CD4-positive, alpha-beta T cell (primary cell): ENCODE results near the gene KXD1. TPM values are rescaled to one million over a fixed set of nuclear protein-coding genes. Genes with fewer than 3 reads are reported as not detected.
"Not testable (repeated sequence)": the region's sequence is repeated elsewhere in the genome, so short reads cannot be mapped to it uniquely, and the experiment has no call there.

Experiments
- ATAC-seq: fragments of 200-7000 bp; cut with Tn5 transposase; one replicate; pipeline ENCODE4 v1.10.0; 2022; ENCODE audit warnings: mild to moderate bottlenecking; ENCODE audit not compliant: poor library complexity
- CTCF ChIA-PET: fragments of 350-600 bp; sonication (Branson Sonifier 250); formaldehyde crosslinking; loops from one replicate; lab custom pipeline; 2021; ENCODE audit warnings: antibody characterized with exemption, inconsistent platforms; lab: Charles Lee
- POLR2A ChIA-PET: fragments of 350-600 bp; sonication (Branson Sonifier 250); formaldehyde crosslinking; loops from one replicate; lab custom pipeline; 2021; ENCODE audit warnings: antibody characterized with exemption, inconsistent platforms; lab: Charles Lee
- DNase-seq, 14 experiments: peaks; one replicate each; pipeline ENCODE4 v3.0.0-alpha.2; 2013 to 2020; ENCODE audit warnings: mixed read lengths in 2 of 14
- H3K27ac ChIP-seq, 2 donors: one replicate each; pipeline versions ENCODE4 v1.5.1 to v1.7.0; 2013; ENCODE audit warnings: low read length in 2 of 2, low read depth in 1 of 2, mild to moderate bottlenecking in 1 of 2
- H3K27me3 ChIP-seq, 2 experiments: 1 replicate in 1 of 2; 2 replicates in 1 of 2; pipeline versions ENCODE4 v1.6.1 to v1.7.0; 2013; ENCODE audit warnings: low read length in 2 of 2, control low read depth in 1 of 2, mild to moderate bottlenecking in 1 of 2, moderate library complexity in 1 of 2; ENCODE audit not compliant: insufficient read depth in 2 of 2, control insufficient read depth in 1 of 2
- H3K36me3 ChIP-seq: one replicate; pipeline ENCODE4 v1.6.1; 2013; ENCODE audit warnings: low read length, control low read depth; ENCODE audit not compliant: insufficient read depth
- H3K4me1 ChIP-seq: one replicate; pipeline ENCODE4 v1.6.1; 2013; ENCODE audit warnings: low read length, control low read depth; ENCODE audit not compliant: insufficient read depth
- H3K4me3 ChIP-seq: one replicate; pipeline ENCODE4 v1.5.1; 2013; ENCODE audit warnings: mild to moderate bottlenecking, low read length, moderate library complexity
- H3K9me3 ChIP-seq, 2 experiments: 1 replicate in 1 of 2; 2 replicates in 1 of 2; pipeline versions ENCODE4 v1.6.1 to v1.7.0; 2013; ENCODE audit warnings: low read length in 2 of 2, mild to moderate bottlenecking in 2 of 2, control low read depth in 1 of 2, moderate library complexity in 1 of 2; ENCODE audit not compliant: control insufficient read depth in 1 of 2, insufficient read depth in 1 of 2
- H3K27ac Mint-ChIP-seq: one replicate; pipeline ENCODE4 v1.8.0; 2020; ENCODE audit warnings: mixed read lengths
- H3K27me3 Mint-ChIP-seq: one replicate; pipeline ENCODE4 v1.8.0; 2021; ENCODE audit warnings: mixed read lengths
- H3K36me3 Mint-ChIP-seq: one replicate; pipeline ENCODE4 v1.8.0; 2021; ENCODE audit warnings: low read depth, mixed read lengths
- H3K4me1 Mint-ChIP-seq: one replicate; pipeline ENCODE4 v1.8.0; 2021; ENCODE audit warnings: low read depth, mixed read lengths
- H3K4me3 Mint-ChIP-seq: one replicate; pipeline ENCODE4 v1.8.0; 2020; ENCODE audit warnings: mild to moderate bottlenecking, mixed read lengths
- H3K9me3 Mint-ChIP-seq: one replicate; pipeline ENCODE4 v1.8.0; 2020; ENCODE audit warnings: mixed read lengths
- CTCF ChIP-seq: fragments of 200-600 bp; IDR thresholded peaks from one replicate; pipeline ENCODE4 v1.8.0; 2022; ENCODE audit warnings: antibody characterized with exemption, mild to moderate bottlenecking
- intact Hi-C, 2 experiments: fragments of 100-400 bp; cut with DNase I in 1 of 2; cut with micrococcal nuclease in 1 of 2; formaldehyde crosslinking; loops; one replicate each; pipeline versions ENCODE4 v1.15.1 to v1.9.0; 2023 to 2025; cut with DNase I, micrococcal nuclease
- total RNA-seq, 174 experiments: library from RNA in 2 of 174; stranded (reverse) in 2 of 174; gene quantifications; one replicate each; pipeline ENCODE4 v1.2.3 and lab custom pipeline; 2021 to 2026

Gene KXD1
- total RNA-seq, 2 experiments from 2014 or later: 64.2 to 66.9 TPM

GRCh38 chr19:18522124-18522861 lies 35.4 kb upstream of the KXD1 start:
- ATAC-seq (peak; percentile 87), DNase-seq (peak; percentile 100)
- H3K9me3 Mint-ChIP-seq: no peaks in the 10 kb centered on the region
- H3K36me3 Mint-ChIP-seq: peaks cover 6% of the 10 kb centered on the region
- Histone ChIP-seq H3K9me3 (no peaks in the 10 kb centered on the region), H3K27me3 (no peaks in the 10 kb centered on the region), H3K4me1 (peaks cover 45% of the 10 kb centered on the region), H3K36me3 (peaks cover 3% of the 10 kb centered on the region), H3K27ac (peak overlapping the region; percentile 90 to 95), H3K4me3 (peak overlapping the region; percentile 79)
- no peak for TF ChIP-seq CTCF
- peaks cover 13% of the 10 kb centered on the region for H3K4me1 Mint-ChIP-seq
- H3K27ac Mint-ChIP-seq: peak overlapping the region; percentile 86
- no peaks in the 10 kb centered on the region for H3K27me3 Mint-ChIP-seq
- ChIA-PET CTCF (interaction anchor here (1.1 to 4.2 kb wide), 7 partner anchors 22 to 72 kb away, joined by 3 to 35 read pairs (median 5); partner anchors contain the start of genes FKBP8 and KXD1), POLR2A (interaction anchor here (0.6 to 5.1 kb wide), 17 partner anchors 10 to 397 kb away, joined by 3 to 59 read pairs (median 7); partner anchors contain the start of genes COPE, DDX49, FKBP8 and JUND)
- peak overlapping the region; percentile 97 for H3K4me3 Mint-ChIP-seq
- intact Hi-C loops: loop anchor here (1.0 to 10.0 kb wide), 11 partner anchors 21 to 397 kb away; partner anchors contain the start of genes COPE (in 2 of the 2), DDX49 (in 2 of the 2), UBA52 (in 2 of the 2) and FKBP8 (in 1 of the 2)

GRCh38 chr19:18522862-18523440 lies 34.7 kb upstream of the KXD1 start:
- not testable (repeated sequence) for H3K27me3 Mint-ChIP-seq, H3K9me3 Mint-ChIP-seq, H3K36me3 Mint-ChIP-seq, H3K4me3 Mint-ChIP-seq, H3K27me3 ChIP-seq, H3K9me3 ChIP-seq, ATAC-seq, H3K36me3 ChIP-seq, DNase-seq
- intact Hi-C loops: loop anchor here (1.0 to 10.0 kb wide), 11 partner anchors 20 to 396 kb away; partner anchors contain the start of genes COPE (in 2 of the 2), DDX49 (in 2 of the 2), UBA52 (in 2 of the 2) and FKBP8 (in 1 of the 2)
- ChIA-PET CTCF (interaction anchor here (1.1 to 2.3 kb wide), 5 partner anchors 21 to 71 kb away, joined by 3 to 5 read pairs (median 4); partner anchors contain the start of genes FKBP8 and KXD1), POLR2A (interaction anchor here (0.6 to 5.1 kb wide), 13 partner anchors 9 to 396 kb away, joined by 3 to 59 read pairs (median 8); partner anchors contain the start of genes COPE, DDX49, FKBP8 and JUND)
- Histone ChIP-seq H3K4me3 (peak overlapping the region; percentile 26), H3K4me1 (peaks cover 39% of the 10 kb centered on the region), H3K27ac (peak overlapping the region; percentile 67 to 90)
- peaks cover 13% of the 10 kb centered on the region for H3K4me1 Mint-ChIP-seq
- H3K27ac Mint-ChIP-seq: peak overlapping the region; percentile 86

GRCh38 chr19:18523841-18524240 lies 33.8 kb upstream of the KXD1 start:
- peaks cover 6% of the 10 kb centered on the region for H3K36me3 Mint-ChIP-seq
- DNase-seq (no peak), ATAC-seq (no peak)
- intact Hi-C loops: loop anchor here (2.0 to 10.0 kb wide), 5 partner anchors 63 to 395 kb away; partner anchors contain the start of genes COPE (in 2 of the 2), DDX49 (in 2 of the 2), REX1BD (in 1 of the 2) and UPF1 (in 1 of the 2)
- no peaks in the 10 kb centered on the region for H3K9me3 Mint-ChIP-seq
- Histone ChIP-seq H3K4me1 (peaks cover 30% of the 10 kb centered on the region), H3K27me3 (no peaks in the 10 kb centered on the region), H3K9me3 (no peaks in the 10 kb centered on the region), H3K27ac (no peak overlapping the region), H3K4me3 (no peak overlapping the region), H3K36me3 (peaks cover 3% of the 10 kb centered on the region)
- CTCF ChIA-PET: no interaction called here
- POLR2A ChIA-PET: interaction anchor here (1.0 to 5.1 kb wide), 5 partner anchors 10 to 65 kb away, joined by 3 to 59 read pairs (median 4); partner anchors contain the start of genes REX1BD and UBA52
- H3K4me3 Mint-ChIP-seq: no peak overlapping the region
- TF ChIP-seq CTCF: no peak
- peaks cover 13% of the 10 kb centered on the region for H3K4me1 Mint-ChIP-seq
- H3K27me3 Mint-ChIP-seq: no peaks in the 10 kb centered on the region
- peak overlapping the region; percentile 86 for H3K27ac Mint-ChIP-seq
